HepG2 (cell line): ENCODE measurements around the gene ARMC2. TPM values are rescaled to one million over a fixed set of nuclear protein-coding genes. Genes with fewer than 3 reads are reported as not detected.

Experiments used
- GATAD1 ChIP-seq: IDR thresholded peaks from 2 replicates; pipeline ENCODE4 v1.6.1; 2016; ENCODE audit warnings: missing genetic modification reagents, missing compliant biosample characterization
- KAT2B ChIP-seq: fragments of 150-350 bp; IDR thresholded peaks from 2 replicates; pipeline ENCODE4 v1.6.1; 2014; ENCODE audit warnings: low read depth, low read length, borderline replicate concordance
- MBNL3 ChIP-seq: fragments of 250-450 bp; sonication (Bioruptor Pico); conservative IDR thresholded peaks from 2 replicates; pipeline ENCODE4 v1.8.0; 2022; ENCODE audit warnings: mild to moderate bottlenecking, inconsistent platforms
- PRDM15 ChIP-seq: sonication (generic); formaldehyde crosslinking; IDR thresholded peaks from 2 replicates; pipeline ENCODE4 v1.4.0; 2020; ENCODE audit warnings: missing genetic modification reagents
- SIX4 ChIP-seq: sonication (generic); formaldehyde crosslinking; IDR thresholded peaks from 2 replicates; pipeline ENCODE4 v1.4.0; 2020; ENCODE audit warnings: missing genetic modification reagents
- STAG1 ChIP-seq: sonication (generic); formaldehyde crosslinking; IDR thresholded peaks from 2 replicates; pipeline ENCODE4 v1.4.0; 2020; ENCODE audit warnings: missing genetic modification reagents
- TRAFD1 ChIP-seq: sonication (generic); formaldehyde crosslinking; IDR thresholded peaks from 2 replicates; pipeline ENCODE4 v1.5.1; 2020; ENCODE audit warnings: missing genetic modification reagents, mild to moderate bottlenecking, borderline replicate concordance
- ZFP41 ChIP-seq: sonication (generic); formaldehyde crosslinking; IDR thresholded peaks from 2 replicates; pipeline ENCODE4 v1.4.0; 2020; ENCODE audit warnings: mild to moderate bottlenecking, missing genetic modification reagents, borderline replicate concordance
- ZNF160 ChIP-seq: sonication (generic); formaldehyde crosslinking; IDR thresholded peaks from 2 replicates; pipeline ENCODE4 v1.8.0; 2022; ENCODE audit warnings: mild to moderate bottlenecking, inconsistent platforms, missing genetic modification reagents
- ZNF556 ChIP-seq: sonication (generic); formaldehyde crosslinking; IDR thresholded peaks from 2 replicates; pipeline ENCODE4 v1.4.0; 2020; ENCODE audit warnings: mild to moderate bottlenecking, missing genetic modification reagents, borderline replicate concordance
- ZNF75D ChIP-seq: sonication (generic); formaldehyde crosslinking; IDR thresholded peaks from 2 replicates; pipeline ENCODE4 v1.8.1; 2023; ENCODE audit warnings: missing genetic modification reagents, mild to moderate bottlenecking, borderline replicate concordance
- polyA plus RNA-seq, 8 experiments: library from polyadenylated mRNA; depleted of rRNA in 3 of 8; stranded (reverse) in 7 of 8; unstranded in 1 of 8; fragments of >200 nt; fragmentation: Illumina TruSeq in 4 of 8; extraction: Trizol in 4 of 8; gene quantifications; 2 replicates each; pipeline versions ENCODE4 v1.2.1 to v1.2.3, GENCODE V29; 2011 to 2016; ENCODE audit warnings: low read depth in 4 of 8, missing spikeins in 1 of 8, mixed read lengths in 1 of 8; ENCODE audit not compliant: insufficient read depth in 1 of 8
- total RNA-seq, 5 experiments: library from RNA; depleted of rRNA; stranded (reverse); fragments of >200 nt; fragmentation: Illumina TruSeq; extraction: Trizol; gene quantifications; 2 replicates each; pipeline ENCODE4 v1.2.3, GENCODE V29; 2016; ENCODE audit warnings: low read depth in 1 of 5
- TF ChIP-seq, protein P1 (sequence below): sonication (generic); formaldehyde crosslinking; IDR thresholded peaks from 2 replicates; pipeline ENCODE4 v1.4.0; 2020; ENCODE audit warnings: missing genetic modification reagents
- TF ChIP-seq, protein P2 (sequence below): sonication (generic); formaldehyde crosslinking; IDR thresholded peaks from 2 replicates; pipeline ENCODE4 v1.8.0; 2022; ENCODE audit warnings: mild to moderate bottlenecking, missing genetic modification reagents, borderline replicate concordance
- TF ChIP-seq, protein P3 (sequence below): sonication (generic); formaldehyde crosslinking; IDR thresholded peaks from 2 replicates; pipeline ENCODE4 v1.4.0; 2020; ENCODE audit warnings: missing genetic modification reagents
- TF ChIP-seq, protein P4 (sequence below): sonication (generic); formaldehyde crosslinking; IDR thresholded peaks from 2 replicates; pipeline ENCODE4 v1.5.0; 2020; ENCODE audit warnings: mild to moderate bottlenecking, missing genetic modification reagents, borderline replicate concordance

Gene ARMC2
- total and polyA plus RNA-seq, 2 of the 13 experiments (the other 11 are each of a cell fraction or from before 2014, with no cell fraction given), result 1.4 to 3.2 TPM

GRCh38 chr6:108848116-108848868, at the start of gene ARMC2 (continued):
- TF ChIP-seq SIX4 (CRISPR knock-in tag) (no peak), ZFP41 (CRISPR knock-in tag) (0 out of 2 replicates have a peak, but pooled peaks have one; percentile 60), KAT2B (no peak), TRAFD1 (CRISPR knock-in tag) (no peak), ZNF160 (CRISPR knock-in tag) (0 out of 2 replicates have a peak, but pooled peaks have one; percentile 49), GATAD1 (CRISPR knock-in tag) (peak; percentile 78), MBNL3 (CRISPR knock-in tag) (no peak), ZNF556 (CRISPR knock-in tag) (peak; percentile 47; the same call in 1 of the 2 replicates), ZNF75D (CRISPR knock-in tag) (no peak), PRDM15 (CRISPR knock-in tag) (no peak), STAG1 (CRISPR knock-in tag) (0 out of 2 replicates have a peak, but pooled peaks have one; percentile 13)
- TF ChIP-seq, protein P1, sequence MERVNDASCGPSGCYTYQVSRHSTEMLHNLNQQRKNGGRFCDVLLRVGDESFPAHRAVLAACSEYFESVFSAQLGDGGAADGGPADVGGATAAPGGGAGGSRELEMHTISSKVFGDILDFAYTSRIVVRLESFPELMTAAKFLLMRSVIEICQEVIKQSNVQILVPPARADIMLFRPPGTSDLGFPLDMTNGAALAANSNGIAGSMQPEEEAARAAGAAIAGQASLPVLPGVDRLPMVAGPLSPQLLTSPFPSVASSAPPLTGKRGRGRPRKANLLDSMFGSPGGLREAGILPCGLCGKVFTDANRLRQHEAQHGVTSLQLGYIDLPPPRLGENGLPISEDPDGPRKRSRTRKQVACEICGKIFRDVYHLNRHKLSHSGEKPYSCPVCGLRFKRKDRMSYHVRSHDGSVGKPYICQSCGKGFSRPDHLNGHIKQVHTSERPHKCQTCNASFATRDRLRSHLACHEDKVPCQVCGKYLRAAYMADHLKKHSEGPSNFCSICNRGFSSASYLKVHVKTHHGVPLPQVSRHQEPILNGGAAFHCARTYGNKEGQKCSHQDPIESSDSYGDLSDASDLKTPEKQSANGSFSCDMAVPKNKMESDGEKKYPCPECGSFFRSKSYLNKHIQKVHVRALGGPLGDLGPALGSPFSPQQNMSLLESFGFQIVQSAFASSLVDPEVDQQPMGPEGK (CRISPR knock-in tag), result peak; percentile 68
- TF ChIP-seq, protein P2, sequence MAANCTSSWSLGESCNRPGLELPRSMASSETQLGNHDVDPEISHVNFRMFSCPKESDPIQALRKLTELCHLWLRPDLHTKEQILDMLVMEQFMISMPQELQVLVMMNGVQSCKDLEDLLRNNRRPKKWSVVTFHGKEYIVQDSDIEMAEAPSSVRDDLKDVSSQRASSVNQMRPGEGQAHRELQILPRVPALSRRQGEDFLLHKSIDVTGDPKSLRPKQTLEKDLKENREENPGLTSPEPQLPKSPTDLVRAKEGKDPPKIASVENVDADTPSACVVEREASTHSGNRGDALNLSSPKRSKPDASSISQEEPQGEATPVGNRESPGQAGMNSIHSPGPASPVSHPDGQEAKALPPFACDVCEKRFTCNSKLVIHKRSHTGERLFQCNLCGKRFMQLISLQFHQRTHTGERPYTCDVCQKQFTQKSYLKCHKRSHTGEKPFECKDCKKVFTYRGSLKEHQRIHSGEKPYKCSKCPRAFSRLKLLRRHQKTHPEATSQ, result no peak
- TF ChIP-seq, protein P3, sequence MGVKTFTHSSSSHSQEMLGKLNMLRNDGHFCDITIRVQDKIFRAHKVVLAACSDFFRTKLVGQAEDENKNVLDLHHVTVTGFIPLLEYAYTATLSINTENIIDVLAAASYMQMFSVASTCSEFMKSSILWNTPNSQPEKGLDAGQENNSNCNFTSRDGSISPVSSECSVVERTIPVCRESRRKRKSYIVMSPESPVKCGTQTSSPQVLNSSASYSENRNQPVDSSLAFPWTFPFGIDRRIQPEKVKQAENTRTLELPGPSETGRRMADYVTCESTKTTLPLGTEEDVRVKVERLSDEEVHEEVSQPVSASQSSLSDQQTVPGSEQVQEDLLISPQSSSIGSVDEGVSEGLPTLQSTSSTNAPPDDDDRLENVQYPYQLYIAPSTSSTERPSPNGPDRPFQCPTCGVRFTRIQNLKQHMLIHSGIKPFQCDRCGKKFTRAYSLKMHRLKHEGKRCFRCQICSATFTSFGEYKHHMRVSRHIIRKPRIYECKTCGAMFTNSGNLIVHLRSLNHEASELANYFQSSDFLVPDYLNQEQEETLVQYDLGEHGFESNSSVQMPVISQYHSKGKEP (CRISPR knock-in tag), result no peak
- TF ChIP-seq, protein P4, sequence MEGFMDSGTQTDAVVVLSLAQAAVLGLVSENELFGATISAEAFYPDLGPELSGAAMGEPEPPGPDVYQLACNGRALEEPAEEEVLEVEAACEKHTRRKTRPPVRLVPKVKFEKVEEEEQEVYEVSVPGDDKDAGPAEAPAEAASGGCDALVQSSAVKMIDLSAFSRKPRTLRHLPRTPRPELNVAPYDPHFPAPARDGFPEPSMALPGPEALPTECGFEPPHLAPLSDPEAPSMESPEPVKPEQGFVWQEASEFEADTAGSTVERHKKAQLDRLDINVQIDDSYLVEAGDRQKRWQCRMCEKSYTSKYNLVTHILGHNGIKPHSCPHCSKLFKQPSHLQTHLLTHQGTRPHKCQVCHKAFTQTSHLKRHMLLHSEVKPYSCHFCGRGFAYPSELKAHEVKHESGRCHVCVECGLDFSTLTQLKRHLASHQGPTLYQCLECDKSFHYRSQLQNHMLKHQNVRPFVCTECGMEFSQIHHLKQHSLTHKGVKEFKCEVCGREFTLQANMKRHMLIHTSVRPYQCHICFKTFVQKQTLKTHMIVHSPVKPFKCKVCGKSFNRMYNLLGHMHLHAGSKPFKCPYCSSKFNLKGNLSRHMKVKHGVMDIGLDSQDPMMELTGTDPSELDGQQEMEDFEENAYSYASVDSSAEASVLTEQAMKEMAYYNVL (CRISPR knock-in tag), result no peak
